ENCODE results near the gene RPRML.
"Not testable (repeated sequence)": the region's sequence is repeated elsewhere in the genome, so short reads cannot be mapped to it uniquely, and the experiment has no call there.

RPRML gene

DNA sequence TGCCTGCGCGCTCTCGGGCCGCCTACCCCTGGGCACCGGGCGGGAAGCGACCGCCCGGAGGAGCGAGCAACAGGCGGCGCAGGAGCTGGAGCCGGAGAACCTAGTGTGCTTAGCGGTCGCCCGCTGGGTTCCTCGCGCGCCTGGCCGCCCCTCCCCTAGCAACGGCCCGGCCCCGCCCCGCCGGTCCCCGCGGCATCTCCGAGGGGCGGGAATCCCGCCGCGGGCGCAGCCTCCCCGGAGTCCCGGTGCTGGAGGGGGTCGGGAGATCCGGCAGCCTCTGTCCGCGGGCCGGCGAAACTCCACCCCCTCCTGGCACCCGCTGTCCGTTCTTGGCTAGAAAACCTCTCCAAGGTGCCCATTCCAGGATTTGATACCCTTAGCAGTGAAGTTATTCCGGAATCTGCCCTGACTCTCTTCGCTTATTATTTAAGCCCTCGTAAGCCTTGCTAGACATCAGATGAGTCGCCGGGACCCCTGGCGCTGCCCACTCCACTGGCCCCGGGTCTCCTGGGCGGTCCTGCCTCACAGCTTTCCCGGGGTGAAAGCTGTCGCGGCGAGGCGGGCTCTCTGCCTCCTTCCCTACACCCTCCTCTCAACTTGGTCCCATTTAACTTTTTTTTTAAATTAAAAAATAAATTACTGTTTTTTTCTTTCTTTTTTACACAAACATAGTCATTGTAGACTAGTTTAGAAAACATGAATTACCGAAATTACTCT, at the start of gene RPRML:
Gene RPRML, minus strand, starts transcription at position 107 of the 717 bp plus-strand sequence. CDS start 246 bp downstream, outside the sequence.
- DNase-seq (ENCODE audit: low read depth in 2 of 3, low spot score in 2 of 3): peak in 1 of 3 experiments; percentile 7

- not testable (repeated sequence) for DNase-seq (ENCODE audit: low read depth in 2 of 3, low spot score in 2 of 3)
Observed at GRCh38 chr17:47016966-47017365, 37.9 kb upstream of the RPRML start.

DNA sequence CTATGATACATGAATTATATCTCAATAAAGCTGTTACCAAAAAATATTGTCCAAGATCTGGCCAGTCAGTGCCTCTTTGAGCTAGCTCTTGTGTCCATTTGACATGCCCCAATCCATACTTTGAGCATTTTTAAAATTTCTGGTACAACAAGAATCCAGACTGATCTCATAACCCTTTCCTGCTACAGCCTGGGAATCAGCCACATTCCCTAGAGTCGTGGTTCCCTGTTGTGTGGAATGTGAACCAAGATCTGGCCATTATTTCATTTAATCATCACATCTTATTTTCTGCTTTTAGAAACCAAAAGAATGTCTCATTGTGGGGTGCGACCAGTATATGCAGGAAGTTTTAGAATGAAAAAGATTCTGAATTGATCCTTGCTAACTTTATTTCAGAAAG, 34.3 kb upstream of the RPRML start:
- DNase-seq (ENCODE audit: low read depth in 2 of 3, low spot score in 2 of 3): no peak

DNA sequence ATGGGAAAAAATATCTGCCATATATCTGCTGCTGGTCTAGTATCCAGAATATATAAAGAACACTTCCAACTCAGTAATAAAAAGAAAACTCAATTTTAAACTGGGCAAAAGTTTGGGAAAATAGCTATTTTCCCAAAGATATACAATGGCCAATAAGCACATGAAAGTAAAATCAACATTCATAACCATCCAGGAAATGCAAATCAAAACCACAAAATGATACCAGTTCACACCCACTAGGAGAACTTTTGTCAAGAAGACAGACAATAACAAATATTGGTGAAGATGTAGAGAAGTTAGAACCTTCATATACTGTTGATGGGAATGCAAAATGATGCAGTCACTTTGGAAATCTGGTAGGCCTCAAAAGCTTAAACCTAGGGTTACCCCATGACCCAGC, 33.4 kb upstream of the RPRML start:
- no peak for DNase-seq (ENCODE audit: low read depth in 2 of 3, low spot score in 2 of 3)

GRCh38 chr17:47009759-47010594, 30.9 kb upstream of the RPRML start:
- no peak for DNase-seq (ENCODE audit: low read depth in 2 of 3, low spot score in 2 of 3)

DNA sequence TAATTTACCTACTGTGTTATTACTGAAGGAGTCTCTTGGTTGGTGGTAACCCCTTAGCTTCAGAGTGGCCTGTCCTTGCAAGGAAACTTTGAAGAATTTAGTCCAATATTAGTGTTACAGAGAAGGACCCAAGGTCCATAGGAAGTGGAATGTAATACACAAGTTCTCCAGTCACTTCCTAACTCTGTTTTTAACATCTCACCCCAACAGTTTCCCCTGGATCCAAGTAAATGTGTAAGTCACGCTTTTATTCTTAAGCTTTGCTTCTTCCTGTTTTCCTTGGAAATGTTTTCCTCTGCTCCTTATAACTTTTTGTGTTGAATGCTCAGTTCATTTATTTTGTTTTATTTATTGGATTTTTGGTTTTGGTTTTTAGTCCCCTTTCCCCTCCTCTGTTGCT, 25.9 kb upstream of the RPRML start:
- no peak for DNase-seq (ENCODE audit: low read depth in 2 of 3, low spot score in 2 of 3)

DNA sequence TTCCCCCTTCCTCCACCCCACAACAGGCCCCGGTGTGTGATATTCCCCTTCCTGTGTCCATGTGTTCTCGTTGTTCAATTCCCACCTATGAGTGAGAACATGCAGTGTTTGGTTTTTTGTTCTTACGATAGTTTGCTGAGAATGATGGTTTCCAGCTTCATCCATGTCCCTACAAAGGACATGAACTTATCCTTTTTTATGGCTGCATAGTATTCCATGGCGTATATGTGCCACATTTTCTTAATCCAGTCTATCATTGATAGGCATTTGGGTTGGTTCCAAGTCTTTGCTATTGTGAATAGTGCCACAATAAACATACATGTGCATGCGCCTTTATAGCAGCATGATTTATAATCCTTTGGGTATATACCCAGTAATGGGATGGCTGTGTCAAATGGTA, 24.8 kb upstream of the RPRML start:
- DNase-seq (ENCODE audit: low read depth in 2 of 3, low spot score in 2 of 3): not testable (repeated sequence)

- DNase-seq (ENCODE audit: low read depth in 2 of 3, low spot score in 2 of 3): no peak
Observed at GRCh38 chr17:46995841-46996571, 17.0 kb upstream of the RPRML start.

GRCh38 chr17:46994993-46995392, 15.9 kb upstream of the RPRML start:
- no peak for DNase-seq (ENCODE audit: low read depth in 2 of 3, low spot score in 2 of 3)

DNA sequence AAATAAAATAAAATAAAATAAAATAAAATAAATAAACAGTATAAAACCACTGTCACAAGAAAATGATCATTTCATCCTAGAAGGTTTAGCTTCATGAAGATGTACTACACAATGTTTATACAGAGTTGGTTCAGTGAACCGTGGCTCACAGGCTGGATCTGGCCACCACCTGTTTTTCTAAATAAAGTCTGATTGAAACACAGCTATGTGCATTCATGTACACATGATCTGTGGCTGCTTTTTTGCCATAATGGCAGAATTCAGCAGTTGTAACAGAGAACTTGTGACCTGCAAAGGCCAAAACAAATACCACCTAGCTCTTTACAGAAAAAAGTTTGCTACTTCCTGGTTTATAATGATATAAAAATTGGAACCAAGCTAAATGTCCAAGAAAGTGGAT, 12.6 kb upstream of the RPRML start:
- no peak for DNase-seq (ENCODE audit: low read depth in 2 of 3, low spot score in 2 of 3)

- DNase-seq (ENCODE audit: low read depth in 2 of 3, low spot score in 2 of 3): no peak
Observed at GRCh38 chr17:46989637-46990431, 10.8 kb upstream of the RPRML start.

DNA sequence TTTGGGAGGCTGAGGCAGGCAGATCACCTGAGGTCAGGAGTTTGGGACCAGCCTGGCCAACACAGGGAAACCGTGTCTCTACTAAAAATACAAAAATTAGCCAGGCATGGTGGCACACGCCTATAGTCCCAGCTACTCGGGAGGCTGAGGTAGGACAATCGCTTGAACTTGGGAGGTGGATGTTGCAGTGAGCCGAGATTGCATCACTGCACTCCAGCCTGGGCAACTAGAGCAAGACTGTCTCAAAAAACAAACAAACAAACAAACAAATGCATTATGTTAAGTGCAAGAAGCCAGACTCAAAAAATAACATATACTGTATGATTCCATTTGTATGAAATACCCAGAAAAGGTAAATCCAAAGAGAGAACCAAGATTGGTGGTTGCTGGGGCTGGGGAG, 8.9 kb upstream of the RPRML start:
- not testable (repeated sequence) for DNase-seq (ENCODE audit: low read depth in 2 of 3, low spot score in 2 of 3)

DNA sequence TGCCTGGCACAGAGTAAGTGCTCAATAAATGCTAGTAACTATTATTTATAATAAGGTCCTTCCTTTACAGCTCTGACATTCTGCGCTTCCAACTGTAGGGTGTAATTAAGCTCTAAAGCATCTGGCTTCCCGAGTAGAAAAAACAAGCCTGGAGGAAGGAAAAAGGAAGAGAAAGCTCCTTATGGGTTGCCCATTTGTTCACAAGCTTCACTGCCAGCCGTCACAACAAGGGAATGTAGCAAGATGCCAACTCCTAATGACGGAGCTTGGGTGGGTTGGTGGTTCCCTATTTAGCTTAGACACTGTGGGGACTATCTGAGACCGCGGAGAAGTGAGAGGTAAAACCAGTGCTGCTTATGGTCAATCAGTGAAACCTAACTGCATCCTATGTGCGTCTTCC, 7.3 kb upstream of the RPRML start:
- no peak for DNase-seq (ENCODE audit: low read depth in 2 of 3, low spot score in 2 of 3)

DNA sequence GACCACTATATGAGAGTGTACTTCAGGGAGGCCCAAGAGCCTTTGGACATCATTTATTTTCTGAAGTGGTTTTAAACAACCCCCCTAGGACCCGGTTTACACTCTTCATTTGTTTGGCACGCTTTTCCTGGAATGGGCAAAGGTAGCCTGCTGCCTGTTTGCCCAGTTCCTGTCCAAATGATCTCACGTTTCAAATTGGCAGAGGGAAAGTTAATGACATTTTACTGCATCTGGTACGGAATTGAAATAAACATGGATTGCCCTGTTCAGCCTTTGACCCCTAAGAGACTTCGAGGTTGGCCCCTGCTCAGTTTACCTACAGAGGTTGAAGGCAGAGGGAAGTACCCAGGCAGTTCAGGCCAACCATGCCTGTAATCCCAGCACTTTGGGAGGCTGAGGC, 5.8 kb upstream of the RPRML start:
- DNase-seq (ENCODE audit: low read depth in 2 of 3, low spot score in 2 of 3): no peak

DNA sequence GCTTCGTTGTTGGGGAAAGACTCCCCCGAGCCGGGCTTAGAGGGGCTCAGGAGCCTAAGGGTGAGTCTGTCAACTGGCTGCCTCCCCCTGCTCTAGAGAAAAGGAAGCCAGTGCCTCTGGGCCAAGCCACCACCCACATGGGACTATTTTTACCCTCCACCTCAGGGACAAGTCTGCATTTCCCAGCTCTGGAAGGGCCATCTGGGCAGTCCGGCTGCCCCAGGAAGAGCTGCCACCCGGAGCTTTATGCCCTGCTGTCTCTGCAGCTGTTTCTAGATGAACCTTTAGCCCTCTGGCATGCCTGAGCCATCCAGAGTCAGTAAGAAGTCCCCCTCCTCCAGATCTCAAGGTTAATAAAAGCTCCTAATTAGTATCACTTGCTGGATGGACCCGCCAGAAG, 5.3 kb upstream of the RPRML start:
- DNase-seq (ENCODE audit: low read depth in 2 of 3, low spot score in 2 of 3): no peak

GRCh38 chr17:46983782-46984181, 4.7 kb upstream of the RPRML start:
- no peak for DNase-seq (ENCODE audit: low read depth in 2 of 3, low spot score in 2 of 3)

- no peak for DNase-seq (ENCODE audit: low read depth in 2 of 3, low spot score in 2 of 3)
Observed at GRCh38 chr17:46982577-46982976, 3.5 kb upstream of the RPRML start.

DNA sequence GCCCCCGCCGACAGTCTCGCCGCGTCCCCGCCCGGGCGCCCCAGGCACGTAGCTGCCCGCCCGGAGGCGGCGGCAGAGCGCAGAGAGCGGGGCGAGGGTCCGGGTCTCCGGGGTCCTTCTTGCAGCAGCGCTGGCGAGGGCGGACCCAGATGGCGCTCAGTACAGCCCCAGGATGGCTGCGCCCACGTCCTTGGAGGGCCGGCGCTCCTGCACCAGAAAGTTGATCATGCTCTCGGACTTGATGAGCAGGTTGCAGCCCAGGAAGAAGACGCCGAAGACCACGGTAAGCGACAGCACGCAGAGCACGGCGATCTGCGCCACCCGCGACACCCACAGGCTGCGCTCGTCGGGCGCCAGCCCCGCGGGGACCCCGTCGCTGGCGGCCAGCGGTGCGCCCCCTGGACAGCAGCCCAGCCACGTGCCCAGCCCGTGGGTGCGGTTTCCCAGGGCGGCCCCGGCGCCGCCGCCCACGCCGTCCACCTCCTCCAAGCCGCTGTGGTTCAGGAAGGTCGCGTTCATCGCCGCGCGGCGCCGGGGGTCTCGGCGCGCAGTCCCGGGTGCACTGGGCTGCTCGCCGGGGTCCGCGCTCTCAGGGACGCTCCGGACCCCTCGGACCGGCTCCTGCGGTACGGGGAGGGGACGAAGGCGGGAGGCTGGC, 435 bp downstream of the RPRML start:
- DNase-seq (ENCODE audit: low read depth in 2 of 3, low spot score in 2 of 3): no peak

DNA sequence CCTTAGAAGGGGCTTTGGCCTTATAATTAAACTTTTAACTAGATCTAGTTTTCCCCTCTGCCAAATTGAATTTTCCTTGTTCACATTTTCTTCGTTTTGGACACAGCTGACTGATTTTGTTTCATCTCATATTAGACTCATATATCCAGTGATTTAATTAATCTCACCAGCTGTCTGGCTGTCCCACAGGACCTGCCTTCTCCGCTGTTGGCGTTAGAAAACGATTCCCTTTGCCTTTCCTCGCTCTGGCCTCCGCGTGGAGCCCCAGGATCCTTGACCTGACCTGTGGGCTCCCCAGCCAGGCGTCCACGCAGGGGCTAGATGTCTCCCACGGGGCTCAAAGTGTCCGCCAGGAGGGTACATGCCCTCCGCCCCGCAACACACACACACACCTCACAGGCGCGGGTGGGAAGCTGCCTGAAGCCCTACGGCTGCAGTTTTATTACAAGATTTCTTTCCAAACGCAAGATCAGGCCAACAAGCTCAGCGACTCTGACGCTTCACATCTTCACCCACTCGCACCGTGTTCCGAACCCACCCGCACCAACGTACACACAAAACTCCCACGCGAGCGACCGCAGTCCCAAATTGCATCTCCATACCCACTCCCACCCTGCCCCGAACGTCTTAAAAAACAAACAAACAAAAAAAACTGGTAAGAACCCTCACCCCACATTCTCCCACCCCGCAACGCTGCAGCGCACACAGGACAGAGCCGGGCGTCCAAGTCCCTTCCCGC, 1.1 kb downstream of the RPRML start:
- no peak for DNase-seq (ENCODE audit: low read depth in 2 of 3, low spot score in 2 of 3)

DNA sequence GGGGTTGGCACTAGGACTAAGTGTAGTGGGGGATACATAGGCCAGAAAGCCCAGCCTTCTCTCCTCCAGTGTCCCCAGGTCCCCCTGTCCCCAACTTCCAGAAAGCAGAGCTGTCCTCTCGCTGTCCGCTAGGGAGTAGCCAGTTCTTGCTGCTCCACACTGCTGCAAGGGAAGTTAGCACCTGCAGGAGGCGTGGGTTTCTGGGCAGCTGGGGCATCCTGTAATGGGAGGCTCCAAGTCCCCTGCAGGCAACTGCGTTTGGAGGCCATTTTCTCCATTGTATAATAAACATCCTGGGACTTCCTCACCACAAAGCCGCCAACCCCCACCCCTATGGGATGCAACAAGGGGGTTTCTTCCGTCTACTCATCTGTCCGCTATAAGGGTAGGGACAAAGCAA, 1.7 kb downstream of the RPRML start:
- no peak for DNase-seq (ENCODE audit: low read depth in 2 of 3, low spot score in 2 of 3)
